ENCODE results near the gene TCF23.

TCF23 gene

GRCh38 chr2:27128668-27129571, 19.9 kb upstream of the TCF23 start:
- DNase-seq = no peak

- no peak for DNase-seq
Observed at GRCh38 chr2:27130396-27130795, 18.4 kb upstream of the TCF23 start.

- DNase-seq = no peak
Observed at GRCh38 chr2:27131429-27131828, 17.4 kb upstream of the TCF23 start.

- peak; percentile 70 to 81 (median 75) for DNase-seq
Observed at GRCh38 chr2:27133195-27133875, 15.5 kb upstream of the TCF23 start.

GRCh38 chr2:27133905-27134780, 14.7 kb upstream of the TCF23 start, which contains the start of gene PREB:
Gene PREB (minus strand): TSS chr2:27134636. CDS start chr2:27134421, 215 bp downstream.
- DNase-seq = peak; percentile 99 to 100 (median 100)

- no peak for DNase-seq
Observed at GRCh38 chr2:27134781-27135477, 13.9 kb upstream of the TCF23 start.

- peak in 2 of 3 donors; percentile 15 to 20 for DNase-seq
Observed at GRCh38 chr2:27135478-27135955, 13.3 kb upstream of the TCF23 start.

GRCh38 chr2:27136751-27137150, 12.1 kb upstream of the TCF23 start:
- no peak for DNase-seq

- no peak for DNase-seq
Observed at GRCh38 chr2:27137322-27137935, 11.4 kb upstream of the TCF23 start.

GRCh38 chr2:27138111-27138510, 10.7 kb upstream of the TCF23 start:
- DNase-seq = no peak

GRCh38 chr2:27139310-27139709, 9.5 kb upstream of the TCF23 start, which contains the start of gene PRR30:
Gene PRR30 (minus strand): TSS chr2:27139410. CDS start chr2:27138329, 1,081 bp downstream.
- DNase-seq = no peak

- no peak for DNase-seq
Observed at GRCh38 chr2:27143285-27143684, 5.5 kb upstream of the TCF23 start.

GRCh38 chr2:27145682-27146081, 3.1 kb upstream of the TCF23 start:
- no peak for DNase-seq

- DNase-seq = no peak
Observed at GRCh38 chr2:27147935-27148334, 869 bp upstream of the TCF23 start.

GRCh38 chr2:27149570-27150405, 984 bp downstream of the TCF23 start:
- no peak for DNase-seq

- no peak for DNase-seq
Observed at GRCh38 chr2:27150639-27151230, 1.9 kb downstream of the TCF23 start.

- DNase-seq = no peak
Observed at GRCh38 chr2:27152102-27152795, 3.4 kb downstream of the TCF23 start.

- DNase-seq = peak; percentile 55 to 70 (median 64)
Observed at GRCh38 chr2:27152796-27153464, 4.1 kb downstream of the TCF23 start.

GRCh38 chr2:27154488-27154887, 5.7 kb downstream of the TCF23 start:
- DNase-seq = no peak

All from suppressor macrophage treated with lipopolysaccharide for 1 hour (primary cell).